Keratinocyte (primary cell): ENCODE results near the gene FABP6. TPM values are rescaled to one million over a fixed set of nuclear protein-coding genes. Genes with fewer than 3 reads are reported as not detected.

Experiments used
- DNase-seq: peaks from one replicate; pipeline ENCODE4 v3.0.0-alpha.2; 2011; ENCODE audit warnings: low read depth, missing footprints, low spot score
- FAIRE-seq: peaks from 2 replicates; lab custom pipeline; 2011; peaks lifted over from hg19 to GRCh38; lab: Jason Lieb, UNC
- H2AFZ ChIP-seq: 2 replicates; pipeline ENCODE4 v1.6.0; 2012; ENCODE audit warnings: low read length, control low read depth, inconsistent platforms; ENCODE audit not compliant: control insufficient read depth
- H3K27ac ChIP-seq: 2 replicates; pipeline ENCODE4 v1.5.1; 2011; ENCODE audit warnings: low read length; ENCODE audit not compliant: control insufficient read depth, insufficient read depth
- H3K27me3 ChIP-seq: 3 replicates; pipeline ENCODE4 v1.6.0; 2011; ENCODE audit warnings: low read length; ENCODE audit not compliant: control insufficient read depth, insufficient read depth; ENCODE audit errors: extremely low read depth
- H3K36me3 ChIP-seq, 2 experiments: 2 replicates in 1 of 2; 3 replicates in 1 of 2; pipeline ENCODE4 v1.5.1; 2011; ENCODE audit warnings: low read length in 2 of 2, mild to moderate bottlenecking in 1 of 2; ENCODE audit not compliant: control insufficient read depth in 2 of 2, insufficient read depth in 2 of 2; ENCODE audit errors: extremely low read depth in 1 of 2
- H3K4me1 ChIP-seq: 3 replicates; pipeline ENCODE4 v1.5.1; 2011; ENCODE audit warnings: low read length; ENCODE audit not compliant: control insufficient read depth, insufficient read depth; ENCODE audit errors: extremely low read depth
- H3K4me2 ChIP-seq: 3 replicates; pipeline ENCODE4 v1.6.0; 2011; ENCODE audit warnings: low read depth, low read length; ENCODE audit not compliant: control insufficient read depth, insufficient read depth; ENCODE audit errors: extremely low read depth
- H3K4me3 ChIP-seq, 3 experiments: fragments of 200-600 bp in 1 of 3; sonication (generic) in 1 of 3; 2 replicates in 2 of 3; 3 replicates in 1 of 3; pipeline ENCODE4 v1.5.1; 2011 to 2016; ENCODE audit warnings: low read length in 3 of 3, mild to moderate bottlenecking in 3 of 3, control low read depth in 2 of 3, inconsistent platforms in 1 of 3, low read depth in 1 of 3, mixed read lengths in 1 of 3, mixed run types in 1 of 3, moderate library complexity in 1 of 3; ENCODE audit not compliant: control insufficient read depth in 2 of 3, insufficient read depth in 2 of 3; ENCODE audit errors: extremely low read depth in 1 of 3
- H3K79me2 ChIP-seq: 2 replicates; pipeline ENCODE4 v1.6.0; 2012; ENCODE audit warnings: low read length; ENCODE audit not compliant: control insufficient read depth, insufficient read depth
- H3K9ac ChIP-seq: 3 replicates; pipeline ENCODE4 v1.6.0; 2011; ENCODE audit warnings: low read length; ENCODE audit not compliant: control insufficient read depth, insufficient read depth; ENCODE audit errors: extremely low read depth
- H3K9me1 ChIP-seq: 3 replicates; pipeline ENCODE4 v1.6.0; 2011; ENCODE audit warnings: low read length; ENCODE audit not compliant: control insufficient read depth, insufficient read depth; ENCODE audit errors: extremely low read depth
- H3K9me3 ChIP-seq: 2 replicates; pipeline ENCODE4 v1.5.1; 2012; ENCODE audit warnings: low read depth, low read length; ENCODE audit not compliant: control insufficient read depth
- H4K20me1 ChIP-seq: 3 replicates; pipeline ENCODE4 v1.6.0; 2011; ENCODE audit warnings: low read length; ENCODE audit not compliant: control insufficient read depth, insufficient read depth; ENCODE audit errors: extremely low read depth
- CTCF ChIP-seq, 3 experiments: IDR thresholded peaks in 1 of 3; conservative IDR thresholded peaks in 1 of 3; optimal IDR thresholded peaks in 1 of 3; 2 replicates in 2 of 3; 3 replicates in 1 of 3; pipeline versions ENCODE3 to v1.5.1; 2011; ENCODE audit warnings: low read length in 3 of 3, mild to moderate bottlenecking in 3 of 3, moderate library complexity in 2 of 3, control low read depth in 1 of 3, inconsistent platforms in 1 of 3; ENCODE audit not compliant: insufficient read depth in 2 of 3; ENCODE audit errors: extremely low read depth in 1 of 3
- EZH2 ChIP-seq: IDR thresholded peaks from one replicate; pipeline ENCODE4 v1.6.1; 2012; ENCODE audit warnings: inconsistent platforms, mild to moderate bottlenecking, low read length, moderate library complexity
- dilution Hi-C: fragments of 300-500 bp; cut with MboI; formaldehyde crosslinking; loops from one replicate; pipeline ENCODE4 v1.7.0; 2020; ENCODE audit warnings: low sequenced_read_pairs; ENCODE audit not compliant: extremely low pct_ligation_motif_present
- polyA plus RNA-seq, 5 experiments: library from polyadenylated mRNA; depleted of rRNA in 3 of 5; stranded (reverse) in 3 of 5; stranded (forward) in 1 of 5; unstranded in 1 of 5; fragments of >200 nt; gene quantifications; 1 replicate in 1 of 5; 2 replicates in 3 of 5; 3 replicates in 1 of 5; pipeline versions ENCODE4 v1.2.1 to v1.2.3, GENCODE V29; 2011 to 2012; ENCODE audit warnings: missing spikeins in 2 of 5, low read depth in 1 of 5, low replicate concordance in 1 of 5

Gene FABP6
- polyA plus RNA-seq, 1 donor (not counting 4 experiments of a cell fraction or from before 2014, with no cell fraction given): 0.25 TPM

DNA sequence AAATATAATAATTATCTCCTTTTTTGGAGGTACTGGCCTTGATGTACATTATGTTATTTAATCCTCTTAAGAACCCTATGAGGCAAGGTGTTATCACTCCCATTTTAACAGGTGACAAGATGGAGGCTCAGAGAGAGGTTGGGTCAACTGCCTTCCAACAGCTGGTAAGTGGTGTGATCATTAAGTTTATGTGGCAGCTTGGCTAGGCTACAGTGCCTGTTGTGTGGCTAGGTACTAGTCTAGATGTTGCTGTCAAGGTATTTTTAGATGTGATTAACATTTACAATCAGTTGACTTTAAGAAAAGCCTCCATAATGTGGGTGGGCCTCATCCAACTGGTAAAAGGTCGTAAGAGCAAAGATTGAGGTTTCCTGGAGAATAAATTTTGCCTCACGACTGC is 21.5 kb downstream of the FABP6 start:
- Histone ChIP-seq H3K79me2 (no peaks in the 10 kb centered on the region), H3K4me1 (no peaks in the 10 kb centered on the region), H3K27me3 (no peaks in the 10 kb centered on the region), H3K9me3 (no peaks in the 10 kb centered on the region), H3K4me2 (no peak overlapping the region), H4K20me1 (no peaks in the 10 kb centered on the region), H3K9me1 (no peaks in the 10 kb centered on the region), H2AFZ (no peak overlapping the region), H3K27ac (no peak overlapping the region), H3K36me3 (peaks cover 0 to 7% of the 10 kb centered on the region in 2 experiments), H3K4me3 (no peak overlapping the region), H3K9ac (no peak overlapping the region)
- FAIRE-seq (no peak), DNase-seq (no peak)
- no peak for TF ChIP-seq CTCF (optimal IDR thresholded peaks at IDR 0.05 in 1 of 3, IDR thresholded peaks at IDR 0.05 in 1 of 3, conservative IDR thresholded peaks at IDR 0.05 in 1 of 3; ENCODE audit: extremely low read depth in 1 of 3, insufficient read depth in 2 of 3, low read length in 3 of 3)
- no peak for TF ChIP-seq EZH2
- dilution Hi-C loops: no loop called here

- dilution Hi-C loops: no loop called here
- Histone ChIP-seq H3K27ac (no peak overlapping the region), H3K9me3 (no peaks in the 10 kb centered on the region), H3K36me3 (peaks cover 0 to 7% of the 10 kb centered on the region in 2 experiments), H3K4me3 (no peak overlapping the region), H3K79me2 (no peaks in the 10 kb centered on the region), H3K4me2 (no peak overlapping the region), H3K4me1 (no peaks in the 10 kb centered on the region), H2AFZ (no peak overlapping the region), H3K9me1 (no peaks in the 10 kb centered on the region), H3K9ac (no peak overlapping the region), H4K20me1 (no peaks in the 10 kb centered on the region), H3K27me3 (no peaks in the 10 kb centered on the region)
- TF ChIP-seq CTCF (optimal IDR thresholded peaks at IDR 0.05 in 1 of 3, IDR thresholded peaks at IDR 0.05 in 1 of 3, conservative IDR thresholded peaks at IDR 0.05 in 1 of 3; ENCODE audit: extremely low read depth in 1 of 3, insufficient read depth in 2 of 3, low read length in 3 of 3) (no peak), EZH2 (no peak)
- DNase-seq (no peak), FAIRE-seq (no peak)
These were observed 22.3 kb downstream of the FABP6 start for GRCh38 chr5:160251406-160252155.
